GM19025 (cell line): Measurements from ENCODE around the gene INKA1.
A peak's percentile ranks its signal among the peaks of the same experiment; 100 is the strongest.
"Not testable (repeated sequence)": the region's sequence is repeated elsewhere in the genome, so short reads cannot be mapped to it uniquely, and the experiment has no call there.

Experiments used
- ATAC-seq: cut with Tn5 transposase; IDR thresholded peaks from one replicate; pipeline ENCODE4 v1.9.1; 2021; ENCODE audit warnings: mild to moderate bottlenecking, low read depth, moderate library complexity; ENCODE audit not compliant: unreplicated experiment

The INKA1 gene

GRCh38 chr3:49802719-49803464 is at the start of gene INKA1:
INKA1 (plus strand) TSS chr3:49803261; CDS start chr3:49803393, 132 bp downstream.
- peak; percentile 60 for ATAC-seq

GRCh38 chr3:49754536-49754935 is 48.5 kb upstream of the INKA1 start:
- ATAC-seq, result no peak

GRCh38 chr3:49756036-49756435 is 47.0 kb upstream of the INKA1 start:
- ATAC-seq, result no peak

- ATAC-seq, result no peak
These were observed 45.9 kb upstream of the INKA1 start for GRCh38 chr3:49757197-49757596.

- no peak for ATAC-seq
These were observed 43.8 kb upstream of the INKA1 start for GRCh38 chr3:49759226-49759625.

- ATAC-seq, result no peak
These were observed 41.4 kb upstream of the INKA1 start for GRCh38 chr3:49761661-49762060.

GRCh38 chr3:49763981-49764380 is 39.1 kb upstream of the INKA1 start:
- no peak for ATAC-seq

- ATAC-seq, result no peak
These were observed 33.7 kb upstream of the INKA1 start for GRCh38 chr3:49769286-49769915.

GRCh38 chr3:49769926-49770325 is 33.1 kb upstream of the INKA1 start:
- ATAC-seq, result no peak

GRCh38 chr3:49771340-49771938 is 31.6 kb upstream of the INKA1 start:
- no peak for ATAC-seq

- ATAC-seq, result no peak
These were observed 30.4 kb upstream of the INKA1 start for GRCh38 chr3:49772703-49773102.

GRCh38 chr3:49775538-49775937 is 27.5 kb upstream of the INKA1 start:
- no peak for ATAC-seq

- not testable (repeated sequence) for ATAC-seq
These were observed 27.0 kb upstream of the INKA1 start for GRCh38 chr3:49776101-49776500.

- ATAC-seq, result no peak
These were observed 23.5 kb upstream of the INKA1 start for GRCh38 chr3:49779358-49780079.

GRCh38 chr3:49780080-49780974 is 22.7 kb upstream of the INKA1 start:
- no peak for ATAC-seq

- not testable (repeated sequence) for ATAC-seq
These were observed 22.1 kb upstream of the INKA1 start for GRCh38 chr3:49780975-49781365.

- no peak for ATAC-seq
These were observed 21.5 kb upstream of the INKA1 start for GRCh38 chr3:49781415-49782199.

GRCh38 chr3:49782277-49782676 is 20.8 kb upstream of the INKA1 start:
- not testable (repeated sequence) for ATAC-seq
